HG03558 (cell line): ENCODE data around the gene RRP36.
"Not testable (repeated sequence)": the region's sequence is repeated elsewhere in the genome, so short reads cannot be mapped to it uniquely, and the experiment has no call there.

Experiments used
- ATAC-seq: cut with Tn5 transposase; IDR thresholded peaks from one replicate; pipeline ENCODE4 v1.9.1; 2021; ENCODE audit warnings: moderate number of reproducible peaks; ENCODE audit not compliant: unreplicated experiment; ENCODE audit errors: extremely low read depth

The RRP36 gene

GRCh38 chr6:43021270-43022047 lies at the start of gene RRP36:
TSS of gene RRP36 (plus strand) at chr6:43021623. CDS start at chr6:43021655, 32 bp downstream.
- no peak for ATAC-seq

GRCh38 chr6:42971746-42972327 lies 49.6 kb upstream of the RRP36 start:
- no peak for ATAC-seq

- no peak for ATAC-seq
Observed at GRCh38 chr6:42973926-42974325, 47.5 kb upstream of the RRP36 start.

- no peak for ATAC-seq
Observed at GRCh38 chr6:42974919-42975505, 46.4 kb upstream of the RRP36 start.

- no peak for ATAC-seq
Observed at GRCh38 chr6:42978487-42978838, 43.0 kb upstream of the RRP36 start.

GRCh38 chr6:42978839-42979522 lies 42.4 kb upstream of the RRP36 start, which contains the start of gene PEX6:
TSS of gene PEX6 (minus strand) at chr6:42979181. CDS start at chr6:42979150, 31 bp downstream.
- peak; percentile 34 for ATAC-seq

GRCh38 chr6:42979523-42980177 lies 41.8 kb upstream of the RRP36 start:
- no peak for ATAC-seq

- ATAC-seq = no peak
Observed at GRCh38 chr6:42981836-42982235, 39.6 kb upstream of the RRP36 start.

- peak; percentile 85 for ATAC-seq
Observed at GRCh38 chr6:42984001-42984923, 37.2 kb upstream of the RRP36 start, which contains the start of gene PPP2R5D. TSS of gene PPP2R5D (plus strand) at chr6:42984570. CDS start at chr6:42984678, 108 bp downstream.

GRCh38 chr6:42984924-42985475 lies 36.4 kb upstream of the RRP36 start:
- no peak for ATAC-seq

GRCh38 chr6:42987533-42988451 lies 33.6 kb upstream of the RRP36 start:
- no peak for ATAC-seq

- no peak for ATAC-seq
Observed at GRCh38 chr6:42988486-42989020, 32.9 kb upstream of the RRP36 start.

- no peak for ATAC-seq
Observed at GRCh38 chr6:42989923-42990322, 31.5 kb upstream of the RRP36 start.

GRCh38 chr6:42993445-42993844 lies 28.0 kb upstream of the RRP36 start:
- ATAC-seq = no peak

GRCh38 chr6:42996513-42996912 lies 24.9 kb upstream of the RRP36 start:
- no peak for ATAC-seq

- ATAC-seq = not testable (repeated sequence)
Observed at GRCh38 chr6:42998205-42998604, 23.2 kb upstream of the RRP36 start.

- no peak for ATAC-seq
Observed at GRCh38 chr6:43001843-43002242, 19.6 kb upstream of the RRP36 start.

GRCh38 chr6:43005844-43006243 lies 15.6 kb upstream of the RRP36 start:
- no peak for ATAC-seq
